Activated T-helper 2 cell treated with anti-CD3 and anti-CD28 coated beads, Interferon-gamma antibody, Interleukin-2, Interleukin-4, amounts not matched to agents 10 μg/mL and 5 μg/mL and 100 μg/mL, durations not matched to agents 14 hours and 24 hours and 36 hours (primary cell): ENCODE results near the gene MCTP1. TPM values are rescaled to one million over a fixed set of nuclear protein-coding genes. Genes with fewer than 3 reads are reported as not detected.

Source experiments
- DNase-seq: peaks from one replicate; pipeline ENCODE4 v3.0.0; 2021; ENCODE audit warnings: low spot score
- H3K27ac Mint-ChIP-seq: one replicate; pipeline ENCODE4 v1.8.0; 2021; ENCODE audit warnings: mixed read lengths
- H3K27me3 Mint-ChIP-seq: one replicate; pipeline ENCODE4 v1.8.0; 2021; ENCODE audit warnings: low read depth, mixed read lengths
- H3K36me3 Mint-ChIP-seq: one replicate; pipeline ENCODE4 v1.8.0; 2021; ENCODE audit warnings: low read depth, mixed read lengths
- H3K4me1 Mint-ChIP-seq: one replicate; pipeline ENCODE4 v1.8.0; 2021; ENCODE audit warnings: low read depth, mixed read lengths
- H3K4me3 Mint-ChIP-seq: one replicate; pipeline ENCODE4 v1.8.0; 2021; ENCODE audit warnings: low read depth, mild to moderate bottlenecking, moderate library complexity, mixed read lengths
- H3K9me3 Mint-ChIP-seq: one replicate; pipeline ENCODE4 v1.8.0; 2021; ENCODE audit warnings: mixed read lengths
- intact Hi-C: fragments of 100-400 bp; cut with micrococcal nuclease; formaldehyde crosslinking; loops from one replicate; pipeline ENCODE4 v1.15.1; 2023
- total RNA-seq: library from RNA; stranded (reverse); gene quantifications from 2 replicates; pipeline ENCODE4 v1.2.3, GENCODE V29; 2022

Gene MCTP1
- total RNA-seq, 1 donor from 2014 or later: not detected

GRCh38 chr5:94910721-94911120, 374.2 kb downstream of the MCTP1 start:
- no peaks in the 10 kb centered on the region for H3K36me3 Mint-ChIP-seq
- DNase-seq: no peak
- no peak overlapping the region for H3K4me3 Mint-ChIP-seq
- peaks cover 4% of the 10 kb centered on the region for H3K27me3 Mint-ChIP-seq
- intact Hi-C loops: no loop called here
- H3K27ac Mint-ChIP-seq: no peak overlapping the region
- no peaks in the 10 kb centered on the region for H3K9me3 Mint-ChIP-seq
- no peaks in the 10 kb centered on the region for H3K4me1 Mint-ChIP-seq

DNA sequence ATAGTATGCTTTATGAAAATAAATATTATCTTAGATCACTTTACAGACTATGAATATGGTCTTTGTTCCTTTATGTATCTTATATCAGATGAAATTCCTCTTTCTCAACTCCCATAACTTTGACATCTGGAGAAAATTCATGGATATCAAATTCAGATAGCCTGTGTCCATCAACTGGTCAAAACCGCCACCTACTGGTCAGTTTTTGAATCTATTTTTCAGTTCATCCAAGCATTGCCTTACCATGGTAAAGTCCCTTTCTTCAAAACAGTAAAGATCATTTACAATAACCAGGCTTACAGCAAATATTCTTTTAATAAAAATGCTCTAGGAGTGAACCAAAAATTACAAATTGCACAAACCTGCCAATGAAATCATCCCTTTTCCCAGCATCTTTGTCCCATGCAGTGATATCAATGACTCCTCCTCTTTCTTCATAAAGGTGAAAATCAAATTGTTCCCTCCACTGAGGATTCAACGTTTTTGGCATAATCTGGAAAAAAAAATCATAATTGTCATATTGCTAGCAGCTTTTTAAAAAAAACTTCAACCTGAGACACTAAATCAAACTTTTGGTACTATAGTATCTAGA, 375.9 kb downstream of the MCTP1 start:
- Mint-ChIP-seq H3K27ac (no peak overlapping the region), H3K27me3 (peaks cover 4% of the 10 kb centered on the region), H3K4me1 (no peaks in the 10 kb centered on the region), H3K4me3 (no peak overlapping the region), H3K9me3 (no peaks in the 10 kb centered on the region), H3K36me3 (no peaks in the 10 kb centered on the region)
- intact Hi-C loops: no loop called here
- DNase-seq: no peak

GRCh38 chr5:94906750-94907149, 378.1 kb downstream of the MCTP1 start:
- Mint-ChIP-seq H3K4me1 (no peaks in the 10 kb centered on the region), H3K9me3 (no peaks in the 10 kb centered on the region), H3K4me3 (no peak overlapping the region), H3K36me3 (no peaks in the 10 kb centered on the region), H3K27ac (no peak overlapping the region), H3K27me3 (peaks cover 4% of the 10 kb centered on the region)
- no peak for DNase-seq
- intact Hi-C loops: no loop called here

- Mint-ChIP-seq H3K36me3 (no peaks in the 10 kb centered on the region), H3K9me3 (no peaks in the 10 kb centered on the region), H3K4me1 (no peaks in the 10 kb centered on the region), H3K4me3 (no peak overlapping the region), H3K27ac (no peak overlapping the region), H3K27me3 (peaks cover 3% of the 10 kb centered on the region)
- intact Hi-C loops: no loop called here
- no peak for DNase-seq
Observed at GRCh38 chr5:94903726-94904125, 381.2 kb downstream of the MCTP1 start.

DNA sequence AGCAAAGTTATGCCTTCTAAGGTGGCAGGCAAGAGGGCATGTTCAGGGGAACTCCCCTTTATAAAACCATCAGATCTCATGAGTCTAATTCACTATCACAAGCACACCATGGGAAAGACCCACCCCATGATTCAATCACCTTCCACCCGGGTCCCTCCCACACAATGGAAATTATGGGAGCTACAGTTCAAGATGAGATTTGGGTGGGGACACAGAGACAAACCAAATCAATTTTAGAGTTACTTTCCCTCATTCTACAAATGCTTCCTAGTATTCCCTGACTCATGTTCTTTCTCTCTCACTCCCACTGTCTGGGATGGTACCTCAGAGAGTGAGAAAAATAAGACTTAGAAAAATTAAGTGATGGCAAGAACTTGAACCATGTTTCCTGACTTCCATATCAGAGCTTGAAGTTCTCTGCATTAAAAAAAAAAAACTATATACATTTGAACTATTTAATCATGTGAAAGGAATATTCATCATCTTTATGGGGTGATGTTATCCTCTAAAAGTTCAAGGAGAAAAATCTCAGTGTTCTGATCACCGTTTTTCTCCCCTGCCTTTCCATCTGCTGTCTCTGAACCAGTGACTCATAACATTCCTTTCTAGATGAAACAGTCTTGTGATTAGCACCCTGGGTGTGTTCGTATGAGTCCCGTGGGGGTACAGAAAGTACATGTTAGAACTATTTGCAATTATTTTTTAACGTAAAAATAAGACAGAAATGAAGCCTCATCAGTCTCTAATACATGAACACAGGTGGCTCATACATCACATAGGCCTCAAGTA, 383.5 kb downstream of the MCTP1 start:
- intact Hi-C loops: no loop called here
- Mint-ChIP-seq H3K9me3 (no peaks in the 10 kb centered on the region), H3K4me3 (no peak overlapping the region), H3K4me1 (no peaks in the 10 kb centered on the region), H3K27ac (no peak overlapping the region), H3K27me3 (no peaks in the 10 kb centered on the region), H3K36me3 (no peaks in the 10 kb centered on the region)
- no peak for DNase-seq

DNA sequence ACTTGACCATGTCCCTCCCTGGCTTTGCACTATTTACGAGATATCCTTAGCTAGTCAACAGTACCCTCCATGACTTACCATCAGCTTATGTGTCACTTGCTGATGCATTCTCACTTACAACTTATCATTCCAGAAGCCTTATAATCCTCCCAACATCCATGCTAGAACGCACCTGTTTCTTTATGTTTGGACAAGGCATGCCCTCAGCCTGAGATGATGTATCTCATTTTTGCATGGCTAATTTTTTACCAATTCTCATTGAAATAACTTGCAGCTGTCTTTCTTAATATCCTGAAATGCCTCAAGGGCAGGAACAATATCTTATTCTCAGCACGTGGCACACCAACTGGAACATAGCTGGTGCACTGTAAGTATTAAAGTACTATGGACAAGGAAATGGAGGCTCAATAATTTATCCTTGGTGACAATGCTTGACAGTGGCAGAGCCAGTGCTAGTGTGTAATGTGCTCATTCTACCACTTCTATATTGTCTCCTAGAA, 384.8 kb downstream of the MCTP1 start:
- intact Hi-C loops: no loop called here
- no peak for DNase-seq
- Mint-ChIP-seq H3K9me3 (no peaks in the 10 kb centered on the region), H3K27me3 (no peaks in the 10 kb centered on the region), H3K4me1 (no peaks in the 10 kb centered on the region), H3K27ac (no peak overlapping the region), H3K36me3 (no peaks in the 10 kb centered on the region), H3K4me3 (no peak overlapping the region)

DNA sequence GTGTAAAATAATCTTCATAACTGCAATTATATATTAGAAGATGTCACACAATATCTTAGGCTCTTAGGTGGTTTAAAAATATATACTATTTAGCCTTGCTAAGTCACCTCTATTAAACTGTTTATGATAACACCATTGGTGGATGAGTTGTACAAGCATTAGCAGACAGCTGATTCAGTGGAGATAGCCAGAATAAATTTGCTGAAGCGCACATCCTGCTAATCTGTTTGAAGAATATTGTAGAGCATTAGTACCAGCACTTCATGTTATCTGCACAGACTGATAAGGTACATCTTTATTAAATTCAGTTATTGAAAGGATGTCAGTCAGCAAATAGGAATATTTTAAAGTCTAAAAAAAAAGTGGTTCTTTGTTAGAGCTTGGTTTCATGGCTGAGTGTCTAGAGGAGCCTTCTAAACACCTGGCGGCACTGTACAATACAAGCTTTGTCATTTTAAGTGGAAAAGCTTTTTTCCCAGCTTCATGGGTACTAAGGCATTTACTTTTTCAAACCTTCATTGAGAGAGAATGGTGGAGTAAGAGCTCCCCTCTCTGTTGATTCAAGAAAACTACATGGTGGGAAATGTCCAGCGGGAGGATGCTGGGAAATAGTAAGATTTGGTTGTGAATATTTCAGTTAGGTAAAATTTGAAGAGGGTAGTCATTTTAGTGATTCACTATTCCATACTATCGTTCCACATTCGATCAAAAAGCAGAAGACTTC, 391.3 kb downstream of the MCTP1 start:
- Mint-ChIP-seq H3K27me3 (no peaks in the 10 kb centered on the region), H3K9me3 (no peaks in the 10 kb centered on the region)
- DNase-seq: no peak

DNA sequence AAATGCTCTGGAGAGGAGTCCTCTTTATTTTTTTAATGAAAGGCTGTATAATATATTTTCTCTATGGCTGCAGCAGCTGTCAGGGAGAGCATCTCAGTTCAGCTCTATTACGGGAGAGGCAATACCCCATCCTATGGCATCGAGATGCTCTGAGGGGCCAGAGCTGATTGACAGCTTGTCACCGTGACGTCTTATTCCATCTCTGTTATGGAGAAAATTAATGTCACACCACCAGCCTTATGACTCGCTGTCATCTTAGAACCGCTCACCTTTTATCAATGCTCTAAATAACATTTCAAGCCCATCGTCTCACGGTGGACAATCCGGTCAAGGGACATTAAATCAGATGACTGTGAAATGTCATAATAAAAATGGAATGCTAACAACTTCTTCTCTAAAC, 392.9 kb downstream of the MCTP1 start:
- DNase-seq: no peak
- H3K27me3 Mint-ChIP-seq: no peaks in the 10 kb centered on the region
- H3K4me1 Mint-ChIP-seq: no peaks in the 10 kb centered on the region
- no peaks in the 10 kb centered on the region for H3K36me3 Mint-ChIP-seq
- no peaks in the 10 kb centered on the region for H3K9me3 Mint-ChIP-seq
- H3K4me3 Mint-ChIP-seq: no peak overlapping the region
- intact Hi-C loops: no loop called here
- H3K27ac Mint-ChIP-seq: no peak overlapping the region

More for the DNA sequence above, 391.3 kb downstream of the MCTP1 start:
- intact Hi-C loops: no loop called here
- H3K4me1 Mint-ChIP-seq: no peaks in the 10 kb centered on the region
- no peak overlapping the region for H3K27ac Mint-ChIP-seq
- no peaks in the 10 kb centered on the region for H3K36me3 Mint-ChIP-seq
- no peak overlapping the region for H3K4me3 Mint-ChIP-seq

DNA sequence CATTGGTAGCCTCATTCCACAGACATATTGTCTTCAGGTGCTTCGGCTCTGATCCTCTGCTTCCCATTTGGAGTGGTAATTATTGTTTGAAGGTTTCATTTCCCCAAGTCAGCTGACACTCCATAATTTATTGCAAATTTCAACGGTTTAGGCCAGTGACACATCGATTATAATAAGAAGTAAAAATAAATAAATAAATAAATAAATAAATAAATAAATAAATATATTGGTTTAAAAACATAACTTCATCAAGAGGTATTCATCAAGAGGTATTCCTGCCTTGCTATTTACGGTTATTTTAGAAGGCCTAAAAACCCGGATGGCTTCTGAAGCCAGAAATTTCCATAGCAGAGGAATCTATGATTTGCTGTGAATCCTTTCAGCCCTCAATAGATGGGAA, 393.3 kb downstream of the MCTP1 start:
- H3K4me3 Mint-ChIP-seq: no peak overlapping the region
- no peaks in the 10 kb centered on the region for H3K9me3 Mint-ChIP-seq
- intact Hi-C loops: no loop called here
- H3K4me1 Mint-ChIP-seq: no peaks in the 10 kb centered on the region
- H3K27me3 Mint-ChIP-seq: no peaks in the 10 kb centered on the region
- H3K27ac Mint-ChIP-seq: no peak overlapping the region
- DNase-seq: no peak
- H3K36me3 Mint-ChIP-seq: no peaks in the 10 kb centered on the region

DNA sequence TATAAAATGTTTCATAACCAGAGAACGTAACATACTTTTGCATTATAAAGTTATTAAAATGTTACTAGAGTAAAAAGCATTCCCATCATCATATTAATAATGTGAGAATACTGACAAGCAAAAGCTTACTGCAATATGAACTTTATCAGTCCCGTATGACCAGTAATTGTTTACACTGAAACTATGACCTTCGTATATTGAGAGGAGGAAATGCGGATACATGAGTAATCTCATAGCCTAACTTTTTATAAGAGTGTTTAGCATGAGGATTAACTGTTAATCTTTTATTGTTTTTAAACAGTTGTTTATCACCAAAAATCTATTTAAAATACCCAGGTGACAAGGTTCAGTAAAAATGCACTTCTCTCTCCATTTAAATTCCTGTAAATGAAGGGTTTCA, 394.0 kb downstream of the MCTP1 start:
- no peaks in the 10 kb centered on the region for H3K27me3 Mint-ChIP-seq
- no peaks in the 10 kb centered on the region for H3K36me3 Mint-ChIP-seq
- DNase-seq: no peak
- H3K4me1 Mint-ChIP-seq: no peaks in the 10 kb centered on the region
- no peak overlapping the region for H3K27ac Mint-ChIP-seq
- no peaks in the 10 kb centered on the region for H3K9me3 Mint-ChIP-seq
- intact Hi-C loops: no loop called here
- H3K4me3 Mint-ChIP-seq: no peak overlapping the region

- no peaks in the 10 kb centered on the region for H3K4me1 Mint-ChIP-seq
- no peaks in the 10 kb centered on the region for H3K27me3 Mint-ChIP-seq
Observed at GRCh38 chr5:94888674-94889073, 396.2 kb downstream of the MCTP1 start.

DNA sequence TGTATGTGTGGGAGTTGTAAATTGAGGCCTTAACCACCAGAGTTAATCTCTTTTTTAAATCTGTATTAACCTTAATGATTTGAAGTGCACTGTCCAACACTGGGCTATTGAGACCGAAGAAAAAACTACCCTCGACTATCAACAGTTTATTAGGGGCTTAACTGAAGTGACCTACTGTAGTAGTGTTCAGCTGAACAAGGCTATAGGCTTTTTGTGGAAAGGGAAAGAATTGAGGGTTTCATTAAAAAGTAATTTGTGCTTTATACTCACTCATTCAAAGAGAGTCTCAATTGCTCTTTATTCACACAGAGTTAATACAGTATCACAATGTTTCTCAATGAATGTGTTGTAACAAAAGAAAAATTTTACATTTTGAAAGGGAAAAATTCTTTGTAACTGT, 399.0 kb downstream of the MCTP1 start:
- no peak for DNase-seq
- no peak overlapping the region for H3K4me3 Mint-ChIP-seq
- H3K36me3 Mint-ChIP-seq: no peaks in the 10 kb centered on the region
- H3K4me1 Mint-ChIP-seq: no peaks in the 10 kb centered on the region
- intact Hi-C loops: no loop called here
- no peaks in the 10 kb centered on the region for H3K9me3 Mint-ChIP-seq
- H3K27me3 Mint-ChIP-seq: peaks cover 2% of the 10 kb centered on the region
- no peak overlapping the region for H3K27ac Mint-ChIP-seq

More at GRCh38 chr5:94888674-94889073, 396.2 kb downstream of the MCTP1 start:
- intact Hi-C loops: no loop called here
- Mint-ChIP-seq H3K9me3 (no peaks in the 10 kb centered on the region), H3K4me3 (no peak overlapping the region), H3K36me3 (no peaks in the 10 kb centered on the region), H3K27ac (no peak overlapping the region)
- no peak for DNase-seq

DNA sequence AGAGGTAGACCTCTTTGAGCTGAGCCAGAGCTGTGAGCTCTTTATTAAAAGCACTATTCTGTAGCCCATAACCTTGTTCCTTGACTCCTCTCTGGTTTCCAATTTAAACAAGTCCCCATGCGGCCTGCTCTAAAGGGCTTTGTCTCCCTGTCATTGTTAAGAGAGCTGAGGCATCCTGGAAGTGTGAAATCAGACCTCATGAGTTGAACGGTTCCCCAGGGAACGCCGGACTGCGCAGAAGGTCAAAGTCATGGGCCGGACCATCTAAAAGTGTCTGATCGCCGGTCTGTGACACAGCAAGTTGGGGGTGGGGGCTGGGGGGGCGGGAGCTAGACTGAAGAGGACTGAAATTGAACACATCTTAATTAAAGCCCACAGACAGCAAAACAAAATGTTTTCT, 400.6 kb downstream of the MCTP1 start:
- DNase-seq: no peak
- no peaks in the 10 kb centered on the region for H3K36me3 Mint-ChIP-seq
- intact Hi-C loops: no loop called here
- peaks cover 2% of the 10 kb centered on the region for H3K27me3 Mint-ChIP-seq
- no peak overlapping the region for H3K27ac Mint-ChIP-seq
- H3K4me1 Mint-ChIP-seq: no peaks in the 10 kb centered on the region
- H3K4me3 Mint-ChIP-seq: no peak overlapping the region
- H3K9me3 Mint-ChIP-seq: no peaks in the 10 kb centered on the region
